Breast epithelium (tissue), 3 donors: ENCODE results near the gene CYTH1.

Experiments
- POLR2A ChIP-seq: fragments of 450-650 bp; IDR thresholded peaks from one replicate; pipeline ENCODE4 v1.6.1; 2016; ENCODE audit warnings: antibody characterized with exemption, mild to moderate bottlenecking, moderate library complexity
- TF ChIP-seq, protein P1 (sequence below), 3 donors: fragments of 450-650 bp; IDR thresholded peaks; one replicate each; pipeline ENCODE4 v1.5.1; 2016 to 2017; ENCODE audit warnings: antibody characterized with exemption in 3 of 3, mild to moderate bottlenecking in 3 of 3, moderate library complexity in 3 of 3

DNA sequence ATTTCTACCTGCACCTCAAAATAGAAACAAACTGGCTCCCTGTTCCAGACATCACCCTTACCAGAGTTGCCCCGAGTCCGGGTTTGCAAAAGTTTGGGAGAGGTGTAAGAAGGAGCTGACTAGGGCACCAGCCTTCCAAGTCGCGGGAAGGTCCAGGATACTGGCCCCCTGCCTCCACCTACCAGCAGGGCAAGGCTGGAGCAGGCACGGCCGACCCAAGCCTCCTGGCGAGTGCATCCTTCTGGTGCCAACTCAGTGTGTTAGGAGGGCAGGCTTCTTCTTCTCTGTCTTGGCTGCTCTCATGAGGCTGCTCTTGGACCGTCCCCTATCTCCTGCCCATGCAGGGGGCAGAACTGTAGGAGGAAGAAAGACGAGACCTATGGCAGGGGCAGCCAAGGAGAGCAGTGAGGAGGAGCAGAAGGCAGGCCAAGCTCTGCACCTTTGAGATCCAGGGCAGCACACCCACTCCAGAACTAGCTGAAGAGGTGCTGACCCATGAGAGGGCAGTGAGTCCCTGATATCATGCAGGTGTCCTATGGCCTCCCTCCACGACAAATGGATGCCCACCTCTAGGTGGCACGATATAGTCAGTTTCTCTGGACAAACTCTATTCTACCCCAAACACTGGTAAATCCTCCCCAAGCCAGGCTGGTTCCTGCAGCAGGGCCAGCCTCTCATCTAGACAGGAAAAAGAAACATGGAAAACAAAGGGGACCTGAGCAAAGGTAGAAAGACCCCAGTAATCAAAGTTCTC, 54.4 kb downstream of the CYTH1 start:
- TF ChIP-seq, protein P1, sequence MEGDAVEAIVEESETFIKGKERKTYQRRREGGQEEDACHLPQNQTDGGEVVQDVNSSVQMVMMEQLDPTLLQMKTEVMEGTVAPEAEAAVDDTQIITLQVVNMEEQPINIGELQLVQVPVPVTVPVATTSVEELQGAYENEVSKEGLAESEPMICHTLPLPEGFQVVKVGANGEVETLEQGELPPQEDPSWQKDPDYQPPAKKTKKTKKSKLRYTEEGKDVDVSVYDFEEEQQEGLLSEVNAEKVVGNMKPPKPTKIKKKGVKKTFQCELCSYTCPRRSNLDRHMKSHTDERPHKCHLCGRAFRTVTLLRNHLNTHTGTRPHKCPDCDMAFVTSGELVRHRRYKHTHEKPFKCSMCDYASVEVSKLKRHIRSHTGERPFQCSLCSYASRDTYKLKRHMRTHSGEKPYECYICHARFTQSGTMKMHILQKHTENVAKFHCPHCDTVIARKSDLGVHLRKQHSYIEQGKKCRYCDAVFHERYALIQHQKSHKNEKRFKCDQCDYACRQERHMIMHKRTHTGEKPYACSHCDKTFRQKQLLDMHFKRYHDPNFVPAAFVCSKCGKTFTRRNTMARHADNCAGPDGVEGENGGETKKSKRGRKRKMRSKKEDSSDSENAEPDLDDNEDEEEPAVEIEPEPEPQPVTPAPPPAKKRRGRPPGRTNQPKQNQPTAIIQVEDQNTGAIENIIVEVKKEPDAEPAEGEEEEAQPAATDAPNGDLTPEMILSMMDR (IDR thresholded peaks at IDR 0.05) = no peak
- no peak for TF ChIP-seq POLR2A
